CD4-positive, alpha-beta T cell treated with Interleukin-12 subunit alpha and Interleukin-12 subunit beta, for 1 hour (primary cell): Measurements from ENCODE around the gene ATP2A2.
A peak's percentile ranks its signal among the peaks of the same experiment; 100 is the strongest.

Experiments used
- DNase-seq: peaks from one replicate; pipeline ENCODE4 v3.0.0-alpha.2; 2020

The ATP2A2 gene

GRCh38 chr12:110262442-110263388 is 18.3 kb upstream of the ATP2A2 start:
- no peak for DNase-seq

GRCh38 chr12:110266381-110266960 is 14.6 kb upstream of the ATP2A2 start:
- DNase-seq = no peak

- DNase-seq = no peak
Observed at GRCh38 chr12:110266980-110267620, 13.9 kb upstream of the ATP2A2 start.

GRCh38 chr12:110269622-110270124 is 11.4 kb upstream of the ATP2A2 start:
- DNase-seq = no peak

- DNase-seq = no peak
Observed at GRCh38 chr12:110270125-110270962, 10.7 kb upstream of the ATP2A2 start.

GRCh38 chr12:110271015-110271414 is 10.0 kb upstream of the ATP2A2 start:
- DNase-seq = no peak

GRCh38 chr12:110277530-110278254 is 3.4 kb upstream of the ATP2A2 start:
- DNase-seq = no peak

GRCh38 chr12:110278255-110278536 is 2.9 kb upstream of the ATP2A2 start:
- no peak for DNase-seq

GRCh38 chr12:110279566-110280375 is 1.3 kb upstream of the ATP2A2 start:
- no peak for DNase-seq

- DNase-seq = peak; percentile 68
Observed at GRCh38 chr12:110280392-110280778, 662 bp upstream of the ATP2A2 start.

GRCh38 chr12:110281549-110282299 is 677 bp downstream of the ATP2A2 start:
- DNase-seq = peak; percentile 36

GRCh38 chr12:110282300-110282860 is 1.3 kb downstream of the ATP2A2 start:
- no peak for DNase-seq

- DNase-seq = peak; percentile 34
Observed at GRCh38 chr12:110282956-110283817, 2.1 kb downstream of the ATP2A2 start.

- no peak for DNase-seq
Observed at GRCh38 chr12:110284597-110284996, 3.5 kb downstream of the ATP2A2 start.

GRCh38 chr12:110286623-110287022 is 5.6 kb downstream of the ATP2A2 start:
- no peak for DNase-seq

GRCh38 chr12:110287986-110288385 is 6.9 kb downstream of the ATP2A2 start:
- DNase-seq = no peak

GRCh38 chr12:110289044-110289710 is 8.1 kb downstream of the ATP2A2 start:
- no peak for DNase-seq

- no peak for DNase-seq
Observed at GRCh38 chr12:110289711-110290078, 8.6 kb downstream of the ATP2A2 start.
